ENCODE results near the gene RAE1.
A peak's percentile ranks its signal among the peaks of the same experiment; 100 is the strongest.

The RAE1 gene

GRCh38 chr20:57389695-57390603 lies 38.9 kb downstream of the RAE1 start:
- DNase-seq, result no peak

GRCh38 chr20:57390604-57391438 lies 39.8 kb downstream of the RAE1 start, which contains the start of gene RBM38:
TSS of gene RBM38 (plus strand) at chr20:57391396. CDS start at chr20:57391582, 186 bp downstream.
- DNase-seq, result peak; percentile 59

- DNase-seq, result peak; percentile 18
Measured at GRCh38 chr20:57391439-57392301, 40.6 kb downstream of the RAE1 start.

- DNase-seq, result no peak
Measured at GRCh38 chr20:57392512-57393271, 41.6 kb downstream of the RAE1 start.

GRCh38 chr20:57393321-57394120 lies 42.5 kb downstream of the RAE1 start:
- peak; percentile 24 for DNase-seq

- DNase-seq, result no peak
Measured at GRCh38 chr20:57394121-57395082, 43.3 kb downstream of the RAE1 start.

- DNase-seq, result no peak
Measured at GRCh38 chr20:57395111-57395966, 44.3 kb downstream of the RAE1 start.

- no peak for DNase-seq
Measured at GRCh38 chr20:57396212-57396983, 45.3 kb downstream of the RAE1 start.

- DNase-seq, result no peak
Measured at GRCh38 chr20:57396984-57397692, 46.1 kb downstream of the RAE1 start.

- no peak for DNase-seq
Measured at GRCh38 chr20:57397693-57398108, 46.6 kb downstream of the RAE1 start.

GRCh38 chr20:57398231-57398821 lies 47.3 kb downstream of the RAE1 start:
- peak; percentile 84 for DNase-seq

- no peak for DNase-seq
Measured at GRCh38 chr20:57398901-57399535, 48.0 kb downstream of the RAE1 start.

GRCh38 chr20:57399587-57400155 lies 48.6 kb downstream of the RAE1 start:
- no peak for DNase-seq

GRCh38 chr20:57400231-57400701 lies 49.2 kb downstream of the RAE1 start:
- no peak for DNase-seq

- peak; percentile 67 for DNase-seq
Measured at GRCh38 chr20:57400821-57401564, 49.9 kb downstream of the RAE1 start.
